Activated naive CD4-positive, alpha-beta T cell treated with anti-CD3 and anti-CD28 coated beads, Interleukin-2, amount 10 ng/mL, durations not matched to agents 5 hours and 36 hours (primary cell): ENCODE results near the gene HUWE1. TPM values are rescaled to one million over a fixed set of nuclear protein-coding genes. Genes with fewer than 3 reads are reported as not detected.

ENCODE experiments used
- microRNA-seq: library from miRNA; unstranded; fragments of <30 nt; microRNA quantifications from one replicate; pipeline ENCODE4 v1.2.0, GENCODE V29; 2022; ENCODE audit warnings: borderline microRNAs expressed, borderline replicate concordance
- total RNA-seq, 2 experiments: library from RNA; stranded (reverse); gene quantifications; one replicate each; pipeline ENCODE4 v1.2.3, GENCODE V29; 2021

Gene HUWE1, protein sequence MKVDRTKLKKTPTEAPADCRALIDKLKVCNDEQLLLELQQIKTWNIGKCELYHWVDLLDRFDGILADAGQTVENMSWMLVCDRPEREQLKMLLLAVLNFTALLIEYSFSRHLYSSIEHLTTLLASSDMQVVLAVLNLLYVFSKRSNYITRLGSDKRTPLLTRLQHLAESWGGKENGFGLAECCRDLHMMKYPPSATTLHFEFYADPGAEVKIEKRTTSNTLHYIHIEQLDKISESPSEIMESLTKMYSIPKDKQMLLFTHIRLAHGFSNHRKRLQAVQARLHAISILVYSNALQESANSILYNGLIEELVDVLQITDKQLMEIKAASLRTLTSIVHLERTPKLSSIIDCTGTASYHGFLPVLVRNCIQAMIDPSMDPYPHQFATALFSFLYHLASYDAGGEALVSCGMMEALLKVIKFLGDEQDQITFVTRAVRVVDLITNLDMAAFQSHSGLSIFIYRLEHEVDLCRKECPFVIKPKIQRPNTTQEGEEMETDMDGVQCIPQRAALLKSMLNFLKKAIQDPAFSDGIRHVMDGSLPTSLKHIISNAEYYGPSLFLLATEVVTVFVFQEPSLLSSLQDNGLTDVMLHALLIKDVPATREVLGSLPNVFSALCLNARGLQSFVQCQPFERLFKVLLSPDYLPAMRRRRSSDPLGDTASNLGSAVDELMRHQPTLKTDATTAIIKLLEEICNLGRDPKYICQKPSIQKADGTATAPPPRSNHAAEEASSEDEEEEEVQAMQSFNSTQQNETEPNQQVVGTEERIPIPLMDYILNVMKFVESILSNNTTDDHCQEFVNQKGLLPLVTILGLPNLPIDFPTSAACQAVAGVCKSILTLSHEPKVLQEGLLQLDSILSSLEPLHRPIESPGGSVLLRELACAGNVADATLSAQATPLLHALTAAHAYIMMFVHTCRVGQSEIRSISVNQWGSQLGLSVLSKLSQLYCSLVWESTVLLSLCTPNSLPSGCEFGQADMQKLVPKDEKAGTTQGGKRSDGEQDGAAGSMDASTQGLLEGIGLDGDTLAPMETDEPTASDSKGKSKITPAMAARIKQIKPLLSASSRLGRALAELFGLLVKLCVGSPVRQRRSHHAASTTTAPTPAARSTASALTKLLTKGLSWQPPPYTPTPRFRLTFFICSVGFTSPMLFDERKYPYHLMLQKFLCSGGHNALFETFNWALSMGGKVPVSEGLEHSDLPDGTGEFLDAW (N-terminal part only)
- total RNA-seq: 100 to 1,000 TPM; 212 to 226 TPM

DNA sequence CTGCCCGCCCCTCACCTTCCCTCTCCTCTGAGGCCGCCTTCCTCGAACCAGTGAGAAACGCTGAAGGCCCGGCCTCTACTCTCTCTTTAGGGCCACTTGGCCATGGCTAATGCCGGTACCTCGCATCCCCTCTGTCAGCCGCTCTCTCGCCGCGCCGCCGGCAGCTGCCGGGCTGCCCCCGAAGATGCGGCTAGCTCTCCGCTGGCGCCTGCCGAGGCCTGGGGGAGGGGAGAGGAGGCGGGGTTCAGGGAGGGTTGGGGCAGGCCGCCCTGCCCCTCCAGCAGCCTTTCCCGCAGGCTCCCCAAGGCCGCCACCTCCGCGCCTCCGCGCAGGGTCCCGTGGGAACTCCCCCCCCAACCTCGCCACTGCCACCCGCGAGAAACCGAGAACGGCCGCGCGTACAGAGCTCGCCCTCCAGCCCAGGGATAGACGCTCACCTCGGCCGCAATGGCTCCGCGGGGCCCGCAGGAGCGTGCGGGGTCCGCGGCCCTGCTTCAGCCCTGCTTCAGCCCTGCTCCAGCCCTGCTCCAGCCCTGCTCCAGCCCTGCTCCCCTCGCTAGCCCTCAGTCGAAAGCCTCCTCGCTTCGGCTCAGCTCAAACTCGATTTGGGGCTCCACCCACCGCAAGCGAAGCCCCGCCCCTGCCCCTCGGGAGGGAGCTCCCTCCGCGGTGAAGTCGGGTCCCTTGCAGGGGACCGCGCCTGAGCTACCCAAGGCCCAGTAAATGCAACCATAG, at the start of gene HUWE1:
Gene HUWE1 (minus strand): TSS at position 569 of the 735 bp plus-strand sequence. CDS start 32,612 bp downstream, outside the sequence.

Small RNA genes within 50 kb of the gene (microRNA-seq; reads per million reads assigned to microRNA genes)
- gene MIR98: 7,606 reads per million, percentile 97 among the genes with 10 or more reads in this experiment
- gene MIRLET7F2: 6,293 reads per million, percentile 95 among the genes with 10 or more reads in this experiment
